ENCODE results near the gene FAM163B.

DNA sequence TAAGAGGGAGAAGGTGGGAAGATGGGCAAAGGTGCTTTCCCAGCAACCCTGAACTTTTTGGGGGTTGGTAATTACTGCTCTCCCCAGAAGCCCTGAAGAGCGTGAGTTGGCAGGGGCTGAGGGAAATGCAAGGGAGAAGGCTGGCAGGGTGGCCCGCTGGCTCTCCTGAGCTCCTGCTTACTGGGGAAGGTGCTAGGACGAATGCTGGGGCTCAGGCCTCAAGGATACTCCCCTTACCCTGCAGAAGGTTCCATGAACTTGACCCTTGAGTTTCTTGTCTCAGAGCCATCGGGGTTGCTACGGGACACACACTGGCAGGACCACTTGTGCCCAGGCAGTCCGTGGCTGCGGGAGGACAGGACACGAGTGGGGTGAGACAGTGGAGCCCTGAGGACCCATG lies 1.2 kb downstream of the FAM163B start:
- no peak for TF ChIP-seq CTCF (IDR thresholded peaks at IDR 0.05; ENCODE audit: low read length)
- no peak for TF ChIP-seq EZH2 (optimal IDR thresholded peaks at IDR 0.05; ENCODE audit: low read depth, low read length)

All from MM.1S (cell line).